Retinal pigment epithelial cell (primary cell): ENCODE data around the gene MEIS3.

Experiments
- DNase-seq: peaks from one replicate; pipeline ENCODE4 v3.0.0-alpha.2; 2010; ENCODE audit warnings: low read depth
- H3K4me3 ChIP-seq: 2 replicates; pipeline ENCODE4 v1.5.1; 2011; ENCODE audit warnings: mild to moderate bottlenecking, low read length, control low read depth, moderate library complexity
- TF ChIP-seq, protein P1 (sequence below): conservative IDR thresholded peaks from 2 replicates; pipeline ENCODE4 v1.5.1; 2011; ENCODE audit warnings: low read depth, low read length, control low read depth, inconsistent platforms

MEIS3 gene

DNA sequence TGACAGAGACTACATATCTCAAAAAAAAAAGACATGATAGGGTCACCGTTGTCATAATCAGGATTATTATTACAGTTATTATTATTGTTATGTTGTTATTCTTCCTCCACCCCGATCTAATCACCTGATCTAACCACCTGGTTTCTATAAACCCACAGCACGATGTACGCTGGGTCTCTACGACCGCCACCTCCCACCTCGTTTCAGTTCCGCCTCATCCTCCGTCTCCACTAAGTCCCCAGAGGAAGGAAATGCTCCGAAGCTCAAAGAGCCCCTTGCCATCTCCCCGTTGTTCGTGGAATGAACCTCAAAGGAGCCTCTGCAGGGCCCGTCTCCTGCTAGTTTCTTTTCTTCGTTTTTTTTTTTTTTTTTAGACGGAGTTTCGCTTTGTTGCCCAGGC, 15.9 kb upstream of the MEIS3 start:
- no peak overlapping the region for H3K4me3 ChIP-seq
- TF ChIP-seq, protein P1, sequence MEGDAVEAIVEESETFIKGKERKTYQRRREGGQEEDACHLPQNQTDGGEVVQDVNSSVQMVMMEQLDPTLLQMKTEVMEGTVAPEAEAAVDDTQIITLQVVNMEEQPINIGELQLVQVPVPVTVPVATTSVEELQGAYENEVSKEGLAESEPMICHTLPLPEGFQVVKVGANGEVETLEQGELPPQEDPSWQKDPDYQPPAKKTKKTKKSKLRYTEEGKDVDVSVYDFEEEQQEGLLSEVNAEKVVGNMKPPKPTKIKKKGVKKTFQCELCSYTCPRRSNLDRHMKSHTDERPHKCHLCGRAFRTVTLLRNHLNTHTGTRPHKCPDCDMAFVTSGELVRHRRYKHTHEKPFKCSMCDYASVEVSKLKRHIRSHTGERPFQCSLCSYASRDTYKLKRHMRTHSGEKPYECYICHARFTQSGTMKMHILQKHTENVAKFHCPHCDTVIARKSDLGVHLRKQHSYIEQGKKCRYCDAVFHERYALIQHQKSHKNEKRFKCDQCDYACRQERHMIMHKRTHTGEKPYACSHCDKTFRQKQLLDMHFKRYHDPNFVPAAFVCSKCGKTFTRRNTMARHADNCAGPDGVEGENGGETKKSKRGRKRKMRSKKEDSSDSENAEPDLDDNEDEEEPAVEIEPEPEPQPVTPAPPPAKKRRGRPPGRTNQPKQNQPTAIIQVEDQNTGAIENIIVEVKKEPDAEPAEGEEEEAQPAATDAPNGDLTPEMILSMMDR: no peak
- no peak for DNase-seq

DNA sequence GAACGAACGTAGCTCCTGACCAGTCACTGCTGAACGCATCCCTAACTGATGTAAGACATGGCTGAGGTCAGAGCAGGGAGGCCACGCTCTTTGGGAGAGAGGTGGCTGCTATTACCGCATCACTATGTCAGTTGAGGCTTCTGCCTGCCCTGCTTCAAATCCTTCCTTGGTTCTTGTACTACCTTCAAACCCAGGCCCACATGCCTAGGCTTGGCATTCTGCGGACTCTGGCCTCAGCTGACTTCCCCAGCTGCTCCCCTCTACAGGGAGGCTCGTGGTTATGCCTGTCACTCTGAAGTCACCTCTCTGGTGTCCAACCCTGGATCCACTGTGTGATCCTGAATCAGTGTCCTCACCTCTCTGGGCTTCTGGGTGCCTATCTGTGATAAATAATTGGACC, 14.8 kb upstream of the MEIS3 start:
- H3K4me3 ChIP-seq: no peak overlapping the region
- DNase-seq: no peak

DNA sequence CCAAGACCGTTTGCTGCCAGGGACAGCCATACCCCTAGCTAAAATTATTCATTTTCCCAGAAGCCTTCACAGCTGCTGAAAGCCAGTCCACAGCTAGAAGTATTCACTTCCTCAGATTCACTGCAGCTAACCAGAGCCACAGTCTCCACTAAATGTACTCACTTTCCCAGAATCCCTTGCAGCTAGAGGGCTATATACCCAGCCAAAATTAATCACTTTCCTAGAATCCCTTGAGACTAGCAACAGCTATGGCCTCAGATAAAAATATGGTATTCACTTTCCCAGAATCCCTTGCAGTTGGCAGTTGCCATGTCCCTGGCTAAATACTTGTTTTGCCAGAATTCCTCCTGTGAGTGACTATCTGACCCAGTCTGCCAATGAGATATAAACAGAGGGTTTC, 13.8 kb upstream of the MEIS3 start:
- DNase-seq: no peak
- TF ChIP-seq, protein P1: no peak
- H3K4me3 ChIP-seq: no peak overlapping the region

More for the DNA sequence above, 14.8 kb upstream of the MEIS3 start:
- TF ChIP-seq, protein P1: no peak

DNA sequence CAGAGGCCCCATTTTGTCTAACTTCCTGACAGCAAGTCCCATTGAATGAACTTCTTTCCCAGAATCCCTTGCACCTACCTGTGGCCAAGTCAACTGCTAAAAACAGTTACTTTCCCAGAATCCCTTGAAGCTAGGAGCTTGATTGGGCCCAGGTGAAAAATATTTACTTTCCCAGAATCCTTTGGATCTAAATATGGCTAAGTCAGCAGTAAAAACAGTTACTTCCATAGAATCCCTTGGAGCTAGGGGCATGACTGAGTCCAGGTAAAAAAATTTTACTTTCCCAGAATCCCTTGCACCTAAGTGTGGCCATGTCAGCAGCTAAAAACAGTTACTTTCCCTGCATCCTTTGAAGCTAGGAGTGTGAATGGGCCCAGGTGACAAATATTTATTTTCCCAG, 13.2 kb upstream of the MEIS3 start:
- DNase-seq: no peak
- no peak overlapping the region for H3K4me3 ChIP-seq
- TF ChIP-seq, protein P1: no peak

DNA sequence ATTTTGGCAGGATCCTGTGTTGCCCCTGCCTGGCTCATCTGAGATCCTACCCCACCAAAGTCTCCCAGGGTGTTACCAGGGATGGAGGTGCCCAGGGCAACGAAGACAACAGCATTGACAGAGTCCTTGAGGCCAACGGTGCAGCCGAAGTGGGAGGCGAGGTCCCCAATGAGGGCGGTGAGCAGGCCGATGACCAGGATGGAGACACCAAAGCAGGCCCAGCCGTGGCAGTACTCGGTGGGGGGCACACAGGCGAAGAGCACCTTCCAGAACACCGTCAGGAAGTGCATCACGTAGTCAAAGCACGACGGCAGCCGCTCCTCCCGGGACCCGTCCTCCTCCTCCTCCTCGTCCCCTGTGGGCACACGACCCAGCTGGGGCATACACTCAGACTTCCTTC, 12.8 kb upstream of the MEIS3 start:
- TF ChIP-seq, protein P1: no peak
- DNase-seq: no peak
- no peak overlapping the region for H3K4me3 ChIP-seq

DNA sequence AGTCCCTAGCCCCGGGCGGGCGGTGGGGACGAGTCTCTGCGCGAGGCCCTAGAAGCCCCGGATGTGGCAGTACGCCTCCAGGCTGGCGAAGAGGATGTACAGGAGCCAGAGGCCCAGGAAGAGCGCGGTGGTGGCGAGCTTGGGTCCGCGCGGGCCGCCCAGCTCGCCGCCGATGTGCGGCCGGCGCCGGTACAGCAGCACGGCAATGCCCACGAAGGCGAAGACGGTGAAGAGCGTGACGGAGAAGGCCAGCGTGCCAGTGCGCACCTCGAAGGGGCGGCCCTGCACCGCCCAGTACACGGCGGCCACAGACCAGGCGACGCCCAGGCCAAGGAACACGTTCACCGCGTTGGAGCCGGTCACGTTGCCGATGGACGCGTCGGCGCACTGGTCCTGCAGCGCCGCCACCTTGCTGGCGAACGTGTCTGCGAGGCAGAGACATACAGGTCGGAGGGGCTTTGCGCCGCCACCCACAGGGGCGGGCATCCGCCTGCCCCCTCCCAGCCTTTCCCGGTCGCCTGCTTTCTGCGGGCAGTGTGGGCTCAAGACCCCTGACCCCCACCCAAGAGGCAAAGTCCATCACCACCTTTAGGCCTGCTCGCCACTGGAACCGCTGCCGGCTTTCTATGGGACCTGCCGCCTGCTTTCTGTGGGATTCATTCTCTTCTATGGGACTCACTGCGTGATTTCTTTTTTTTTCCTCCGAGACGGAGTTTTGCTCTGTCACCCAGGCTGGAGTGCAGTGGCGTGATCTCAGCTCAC, 10.9 kb upstream of the MEIS3 start:
- TF ChIP-seq, protein P1: peak; percentile 20
- DNase-seq: no peak
- H3K4me3 ChIP-seq: peak overlapping the region; percentile 10

DNA sequence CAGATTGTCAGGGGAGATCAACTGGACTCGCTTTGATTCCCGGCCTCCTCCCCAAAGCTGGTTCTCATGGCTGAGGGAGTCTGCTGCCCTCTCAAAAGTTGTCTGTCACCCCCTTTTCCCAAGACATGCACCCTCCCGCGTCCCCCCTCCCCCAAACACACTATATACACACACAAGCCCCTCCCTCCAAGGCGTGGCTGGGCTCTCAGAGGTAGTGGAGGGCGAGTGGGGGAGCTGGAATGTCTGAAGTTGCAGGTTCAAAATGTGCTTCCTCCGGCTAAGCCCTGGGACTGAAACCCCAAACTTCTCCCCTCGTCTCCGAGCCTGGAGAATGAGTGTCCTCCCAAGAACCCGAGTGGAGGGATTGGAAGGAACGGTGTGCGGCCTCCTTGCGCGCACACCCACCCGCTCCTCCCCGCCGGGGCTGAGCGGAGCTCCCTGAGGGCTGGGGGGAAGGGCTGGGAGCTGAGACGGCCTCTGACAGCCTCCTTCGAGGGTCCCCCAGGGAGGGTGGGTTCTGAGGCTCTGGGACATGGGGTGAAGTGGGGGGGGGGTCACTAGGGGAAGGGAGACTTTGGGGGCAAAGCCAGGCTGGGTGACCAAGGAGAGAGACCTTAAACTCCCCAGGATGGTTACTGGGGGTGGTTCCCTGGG, 9.9 kb upstream of the MEIS3 start:
- H3K4me3 ChIP-seq: no peak overlapping the region
- DNase-seq: no peak
- TF ChIP-seq, protein P1: no peak
